Daoy (cell line): ENCODE measurements around the gene SLC25A12. TPM values are rescaled to one million over a fixed set of nuclear protein-coding genes. Genes with fewer than 3 reads are reported as not detected.
A peak's percentile ranks its signal among the peaks of the same experiment; 100 is the strongest.
"Not testable (repeated sequence)": the region's sequence is repeated elsewhere in the genome, so short reads cannot be mapped to it uniquely, and the experiment has no call there.

Source experiments
- DNase-seq: peaks from one replicate; pipeline ENCODE4 v3.0.0-alpha.2; 2015; ENCODE audit warnings: low read depth
- total RNA-seq: library from RNA; depleted of rRNA; stranded (reverse); fragments of >200 nt; shearing (Covaris generic); gene quantifications from 2 replicates; pipeline ENCODE4 v1.2.3, GENCODE V29; 2014; rRNA removed

The SLC25A12 gene, protein sequence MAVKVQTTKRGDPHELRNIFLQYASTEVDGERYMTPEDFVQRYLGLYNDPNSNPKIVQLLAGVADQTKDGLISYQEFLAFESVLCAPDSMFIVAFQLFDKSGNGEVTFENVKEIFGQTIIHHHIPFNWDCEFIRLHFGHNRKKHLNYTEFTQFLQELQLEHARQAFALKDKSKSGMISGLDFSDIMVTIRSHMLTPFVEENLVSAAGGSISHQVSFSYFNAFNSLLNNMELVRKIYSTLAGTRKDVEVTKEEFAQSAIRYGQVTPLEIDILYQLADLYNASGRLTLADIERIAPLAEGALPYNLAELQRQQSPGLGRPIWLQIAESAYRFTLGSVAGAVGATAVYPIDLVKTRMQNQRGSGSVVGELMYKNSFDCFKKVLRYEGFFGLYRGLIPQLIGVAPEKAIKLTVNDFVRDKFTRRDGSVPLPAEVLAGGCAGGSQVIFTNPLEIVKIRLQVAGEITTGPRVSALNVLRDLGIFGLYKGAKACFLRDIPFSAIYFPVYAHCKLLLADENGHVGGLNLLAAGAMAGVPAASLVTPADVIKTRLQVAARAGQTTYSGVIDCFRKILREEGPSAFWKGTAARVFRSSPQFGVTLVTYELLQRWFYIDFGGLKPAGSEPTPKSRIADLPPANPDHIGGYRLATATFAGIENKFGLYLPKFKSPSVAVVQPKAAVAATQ
- 23.1 and 23.8 TPM in 2 replicates for total RNA-seq

GRCh38 chr2:171893824-171894611, at the start of gene SLC25A12:
Gene SLC25A12 (minus strand): TSS chr2:171894244. CDS start chr2:171894214, 30 bp downstream.
- DNase-seq: peak; percentile 88

- no peak for DNase-seq
Observed at GRCh38 chr2:171941316-171941699, 47.3 kb upstream of the SLC25A12 start.

GRCh38 chr2:171939743-171940071, 45.7 kb upstream of the SLC25A12 start:
- DNase-seq: no peak

GRCh38 chr2:171939058-171939742, 45.2 kb upstream of the SLC25A12 start:
- DNase-seq: no peak

DNA sequence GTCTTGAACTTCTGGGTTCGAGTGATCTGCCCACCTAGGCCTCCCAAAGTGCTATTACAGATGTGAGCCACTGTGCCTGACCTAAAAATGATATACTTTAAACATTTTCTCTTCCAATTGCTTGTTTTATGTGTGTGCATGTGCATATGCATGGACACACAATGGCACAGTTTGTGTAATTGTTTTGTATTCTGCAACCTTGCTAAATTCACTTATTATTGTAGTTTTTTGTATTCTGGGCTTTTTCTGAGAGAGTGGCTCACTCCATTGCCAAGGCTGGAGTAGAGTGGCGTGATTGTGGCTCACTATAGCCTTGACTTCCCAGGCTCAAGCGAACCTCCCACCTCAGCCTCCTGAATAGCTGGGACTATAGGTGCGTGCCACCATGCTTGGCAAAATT, 36.3 kb upstream of the SLC25A12 start:
- DNase-seq: no peak

GRCh38 chr2:171924170-171924942, 30.3 kb upstream of the SLC25A12 start:
- no peak for DNase-seq

DNA sequence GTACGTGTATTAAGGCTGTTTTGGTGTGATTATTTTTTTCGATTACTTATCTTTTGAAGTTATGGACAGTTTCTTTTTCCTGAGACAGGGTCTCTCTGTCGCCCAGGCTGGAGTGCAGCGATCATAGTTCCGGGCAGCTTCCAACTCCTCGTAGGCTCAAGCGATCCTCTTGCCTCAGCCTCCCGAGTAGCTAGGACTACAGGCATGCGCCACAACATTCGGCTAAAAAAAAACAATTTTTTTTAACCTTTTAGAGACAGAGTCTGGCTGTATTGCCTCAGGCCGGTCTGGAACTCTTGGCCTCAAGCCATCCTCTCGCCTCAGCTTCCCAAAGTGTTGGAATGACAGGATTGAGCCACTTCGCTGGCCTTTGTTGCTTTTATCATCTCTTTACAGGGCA, 29.2 kb upstream of the SLC25A12 start:
- peak; percentile 37 for DNase-seq

- DNase-seq: peak; percentile 97
Observed at GRCh38 chr2:171922230-171923022, 28.4 kb upstream of the SLC25A12 start, which contains the start of gene HAT1. Gene HAT1 (plus strand): TSS chr2:171922461. CDS start chr2:171922501, 40 bp downstream.

- no peak for DNase-seq
Observed at GRCh38 chr2:171921970-171922229, 27.9 kb upstream of the SLC25A12 start.

- DNase-seq: no peak
Observed at GRCh38 chr2:171919453-171919852, 25.4 kb upstream of the SLC25A12 start.

GRCh38 chr2:171913517-171913916, 19.5 kb upstream of the SLC25A12 start:
- DNase-seq: no peak

- DNase-seq: no peak
Observed at GRCh38 chr2:171910494-171910893, 16.4 kb upstream of the SLC25A12 start.

- no peak for DNase-seq
Observed at GRCh38 chr2:171909266-171909665, 15.2 kb upstream of the SLC25A12 start.

DNA sequence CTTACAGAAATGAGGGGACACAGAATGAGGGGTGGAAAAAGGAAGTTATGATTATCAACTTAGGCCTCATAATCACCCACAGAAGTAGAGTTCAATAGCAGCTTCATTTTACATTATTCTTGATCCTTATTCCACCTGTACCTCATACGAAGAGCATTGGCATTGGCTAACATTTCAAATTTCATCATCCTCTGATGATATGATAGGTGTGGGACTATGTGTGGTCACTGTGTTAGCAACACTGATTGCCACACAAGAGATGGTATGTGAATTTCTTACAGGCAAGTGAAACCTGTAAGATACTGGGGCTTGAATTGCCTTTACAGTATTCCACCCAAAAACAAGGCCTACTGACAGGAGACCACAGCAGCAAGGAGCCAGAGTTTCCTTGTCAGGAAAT, 14.2 kb upstream of the SLC25A12 start:
- no peak for DNase-seq

GRCh38 chr2:171902840-171903420, 8.9 kb upstream of the SLC25A12 start:
- DNase-seq: no peak

DNA sequence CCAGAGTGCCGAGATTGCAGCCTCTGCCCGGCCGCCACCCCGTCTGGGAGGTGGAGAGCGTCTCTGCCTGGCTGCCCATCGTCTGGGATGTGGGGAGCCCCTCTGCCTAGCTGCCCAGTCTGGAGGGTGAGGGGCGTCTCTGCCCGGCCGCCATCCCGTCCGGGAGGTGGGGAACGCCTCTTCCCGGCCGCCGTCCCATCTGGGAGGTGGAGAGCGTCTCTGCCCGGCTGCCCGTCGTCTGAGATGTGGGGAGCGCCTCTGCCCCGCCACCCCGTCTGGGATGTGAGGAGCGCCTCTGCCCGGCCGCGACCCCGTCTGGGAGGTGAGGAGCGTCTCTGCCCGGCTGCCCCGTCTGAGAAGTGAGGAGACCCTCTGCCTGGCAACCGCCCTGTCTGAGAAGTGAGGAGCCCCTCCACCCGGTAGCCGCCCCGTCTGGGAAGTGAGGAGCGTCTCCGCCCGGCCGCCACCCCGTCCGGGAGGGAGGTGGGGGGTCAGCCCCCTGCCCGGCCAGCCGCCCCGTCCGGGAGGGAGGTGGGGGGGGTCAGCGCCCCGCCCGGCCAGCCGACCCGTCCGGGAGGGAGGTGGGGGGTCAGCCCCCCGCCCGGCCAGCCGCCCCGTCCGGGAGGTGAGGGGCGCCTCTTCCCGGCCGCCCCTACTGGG, 5.7 kb upstream of the SLC25A12 start:
- DNase-seq: not testable (repeated sequence)

DNA sequence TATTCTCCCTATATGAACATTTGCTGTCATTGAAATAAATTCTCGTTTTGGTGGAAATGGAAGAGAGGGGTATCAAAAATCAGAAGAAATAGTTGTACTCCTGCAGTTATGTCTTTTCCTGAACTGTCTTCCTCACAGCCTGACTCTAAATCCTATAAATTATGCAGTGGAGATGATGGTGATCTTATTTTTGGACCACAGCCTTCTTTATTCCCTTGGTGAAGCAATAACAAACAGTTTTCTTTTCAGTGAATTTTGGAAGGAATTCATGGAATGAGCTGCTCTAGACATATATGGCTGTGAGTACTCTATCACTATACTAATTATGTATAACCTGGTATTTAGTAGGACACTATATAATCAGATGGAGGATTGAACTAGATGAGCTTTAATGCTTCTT, 1.7 kb upstream of the SLC25A12 start:
- no peak for DNase-seq

- no peak for DNase-seq
Observed at GRCh38 chr2:171894612-171894947, 536 bp upstream of the SLC25A12 start.

- DNase-seq: no peak
Observed at GRCh38 chr2:171893196-171893823, 734 bp downstream of the SLC25A12 start.
